Stomach (tissue), 4 donors: ENCODE results near the gene ZNF506.

ENCODE experiments used
- CTCF ChIP-seq, 7 experiments: fragments of 450-650 bp in 4 of 7; fragments of 200-600 bp in 3 of 7; sonication (generic) in 3 of 7; IDR thresholded peaks; one replicate each; pipeline ENCODE4 v1.5.1; 2016 to 2019; ENCODE audit warnings: antibody characterized with exemption in 7 of 7, control low read depth in 2 of 7, mild to moderate bottlenecking in 1 of 7
- EP300 ChIP-seq: sonication (generic); formaldehyde crosslinking; IDR thresholded peaks from one replicate; pipeline ENCODE4 v1.6.1; 2017; ENCODE audit warnings: antibody characterized with exemption

GRCh38 chr19:19849056-19849455 lies 27.5 kb upstream of the ZNF506 start:
- TF ChIP-seq CTCF (IDR thresholded peaks at IDR 0.05): no peak
- no peak for TF ChIP-seq EP300
